GM19455 (cell line): ENCODE measurements around the gene PIGBOS1.
"Not testable (repeated sequence)": the region's sequence is repeated elsewhere in the genome, so short reads cannot be mapped to it uniquely, and the experiment has no call there.

Experiments
- ATAC-seq: cut with Tn5 transposase; IDR thresholded peaks from one replicate; pipeline ENCODE4 v1.9.1; 2021; ENCODE audit not compliant: unreplicated experiment

Gene PIGBOS1

GRCh38 chr15:55318588-55319494 lies at the start of gene PIGBOS1, which contains the start of gene PIGB:
PIGBOS1 (minus strand) TSS chr15:55319123; CDS start chr15:55317792, 1,331 bp downstream.
PIGB (plus strand) TSS chr15:55319222; CDS start chr15:55319251, 29 bp downstream.
- ATAC-seq: peak; percentile 89

GRCh38 chr15:55366981-55367380 lies 48.1 kb upstream of the PIGBOS1 start:
- ATAC-seq: no peak

- no peak for ATAC-seq
These were observed 43.7 kb upstream of the PIGBOS1 start for GRCh38 chr15:55362641-55363040.

DNA sequence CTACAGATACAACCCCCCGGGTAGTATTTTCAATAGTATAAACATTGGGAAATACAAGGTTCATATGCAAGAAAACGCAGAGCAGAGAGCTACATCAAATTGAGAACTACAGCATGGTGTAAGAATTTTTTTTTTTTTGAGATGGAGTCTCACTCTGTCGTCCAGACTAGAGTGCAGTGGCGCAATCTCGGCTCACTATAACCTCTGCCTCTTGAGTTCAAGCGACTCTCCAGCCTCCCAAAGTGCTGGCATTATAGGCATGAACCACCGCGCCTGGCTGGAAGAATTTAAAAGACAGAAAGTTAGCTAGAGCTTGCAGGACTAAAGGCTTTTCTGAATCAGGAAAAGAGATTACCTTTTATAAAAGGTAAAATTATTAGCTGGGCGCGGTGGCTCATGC lies 42.1 kb upstream of the PIGBOS1 start:
- ATAC-seq: no peak

DNA sequence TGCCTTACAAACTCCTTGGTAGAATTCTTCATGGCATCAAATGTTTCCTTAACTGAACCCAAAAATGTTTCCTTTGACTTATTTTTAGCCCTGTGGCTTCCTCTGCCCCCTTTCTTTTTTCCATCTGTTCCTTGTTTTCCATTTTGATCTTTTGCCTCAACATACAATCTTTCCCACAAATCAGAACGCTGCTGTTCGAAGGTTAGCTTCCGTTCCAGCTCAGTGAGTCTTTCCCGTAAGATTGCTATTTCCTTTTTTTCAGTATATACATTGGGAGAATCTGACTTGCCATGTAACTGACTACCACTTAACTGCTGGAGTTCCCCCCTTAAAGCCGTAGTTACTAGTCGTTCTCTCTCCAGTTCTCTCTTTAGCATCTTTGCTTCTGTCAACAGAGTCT lies 41.3 kb upstream of the PIGBOS1 start:
- ATAC-seq: no peak

- ATAC-seq: no peak
These were observed 39.5 kb upstream of the PIGBOS1 start for GRCh38 chr15:55358471-55358870.

- no peak for ATAC-seq
These were observed 38.9 kb upstream of the PIGBOS1 start for GRCh38 chr15:55357774-55358173.

DNA sequence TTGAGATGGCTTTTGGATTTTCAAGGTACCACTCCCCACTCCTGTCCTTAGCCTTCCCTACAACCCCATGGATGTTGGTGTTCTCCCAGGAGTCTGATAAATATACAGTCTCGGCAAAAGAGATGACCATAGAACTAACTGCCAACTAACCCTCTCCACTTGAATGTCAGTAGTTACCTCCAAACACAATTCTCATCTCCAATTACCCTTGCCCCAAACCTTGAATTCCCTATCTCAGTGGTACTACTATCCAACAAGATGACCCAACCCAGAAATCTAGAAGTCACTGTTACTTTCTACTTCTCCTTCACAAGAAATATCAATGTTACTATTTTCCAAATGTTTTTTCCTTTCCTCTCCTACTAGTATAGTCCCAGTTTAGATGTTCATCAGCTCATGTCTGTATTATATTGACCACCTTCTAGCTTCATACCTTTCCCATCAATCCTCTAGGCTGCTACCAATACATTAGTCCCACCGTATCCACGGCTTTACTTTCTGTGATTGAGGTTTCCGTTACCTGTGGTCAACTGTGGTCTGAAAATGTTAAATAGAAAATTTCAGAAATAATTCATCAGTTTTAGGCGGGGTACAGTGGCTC lies 38.2 kb upstream of the PIGBOS1 start:
- ATAC-seq: no peak

DNA sequence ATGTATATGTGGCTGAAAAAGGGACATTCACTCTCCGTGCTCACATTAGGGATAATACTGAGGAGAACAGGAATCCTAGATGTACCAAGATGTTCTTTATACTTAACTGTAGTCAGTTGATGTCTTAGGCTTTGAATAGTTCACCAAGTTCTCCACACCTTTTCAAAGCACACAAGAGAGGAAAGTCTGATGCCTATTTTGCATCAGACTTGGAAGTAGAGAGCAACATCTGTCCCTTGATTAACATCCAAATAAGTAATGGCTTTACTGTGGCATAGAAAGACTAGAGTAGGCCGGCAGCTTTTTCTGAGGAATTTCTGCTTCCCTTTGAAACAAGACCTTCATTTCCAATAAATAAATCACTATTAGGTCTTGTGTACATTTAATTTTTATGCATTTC lies 34.1 kb upstream of the PIGBOS1 start:
- ATAC-seq: no peak

GRCh38 chr15:55349282-55349681 lies 30.4 kb upstream of the PIGBOS1 start:
- no peak for ATAC-seq

DNA sequence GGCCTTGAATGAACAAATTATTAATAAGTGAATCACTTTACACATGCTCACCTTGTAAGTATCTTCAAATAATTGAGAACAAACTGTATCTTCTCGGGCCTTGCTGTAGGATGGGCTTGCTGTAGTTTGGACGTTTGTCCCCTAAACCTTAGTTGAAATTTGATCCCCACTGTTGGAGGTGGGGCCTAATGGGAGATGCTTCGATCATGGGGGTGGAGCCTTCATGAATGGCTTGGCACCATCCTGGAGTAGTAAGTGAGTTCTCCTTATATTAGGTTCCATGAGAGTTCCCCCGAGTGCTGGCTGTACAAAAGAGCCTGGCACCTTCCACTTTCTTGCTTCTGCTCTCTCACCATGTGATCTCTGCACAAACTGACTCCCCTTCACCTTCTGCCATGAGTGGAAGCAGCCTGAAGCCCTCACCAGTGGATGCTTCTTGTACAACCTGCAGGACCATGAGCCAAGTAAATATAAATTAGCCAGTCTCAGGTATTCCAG lies 29.4 kb upstream of the PIGBOS1 start:
- ATAC-seq: no peak

DNA sequence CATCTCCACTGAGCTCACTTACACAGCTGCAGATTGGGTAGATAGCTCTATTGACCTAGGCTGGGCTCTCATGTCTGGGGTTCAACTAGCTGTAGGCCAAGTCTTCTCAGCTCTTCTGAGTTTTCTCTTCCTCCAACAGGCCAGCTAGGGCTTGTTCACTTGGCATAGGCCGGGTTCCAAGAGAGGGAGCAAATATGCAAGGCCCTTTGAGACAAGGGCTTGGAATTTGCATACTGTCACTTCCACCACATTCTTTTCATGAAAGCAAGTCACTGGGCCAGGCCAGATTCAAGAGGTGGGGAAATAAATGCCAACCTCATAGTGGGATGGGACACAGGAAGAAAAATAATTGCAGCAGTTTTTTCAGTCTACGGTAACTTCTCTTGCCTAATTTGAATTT lies 25.3 kb upstream of the PIGBOS1 start:
- no peak for ATAC-seq

- no peak for ATAC-seq
These were observed 24.2 kb upstream of the PIGBOS1 start for GRCh38 chr15:55343168-55343567.

GRCh38 chr15:55337160-55337559 lies 18.2 kb upstream of the PIGBOS1 start:
- ATAC-seq: no peak

DNA sequence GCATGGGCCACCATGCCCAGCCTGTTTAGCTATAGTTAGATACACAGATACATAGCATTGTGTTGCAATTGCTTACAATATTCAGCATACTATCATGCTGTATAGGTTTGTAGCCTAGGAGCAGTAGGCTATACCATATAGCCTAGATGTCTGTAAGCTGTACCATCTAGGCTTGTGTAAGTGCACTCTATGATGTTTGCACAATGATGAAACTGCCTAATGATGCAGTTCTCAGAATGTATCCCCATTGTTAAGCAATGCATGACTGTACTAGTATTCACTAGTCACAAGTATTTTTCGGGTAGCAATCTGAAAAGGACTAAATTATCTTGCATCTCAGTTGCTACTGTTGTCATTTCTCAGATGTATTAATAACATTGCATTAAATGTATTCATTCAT lies 16.1 kb upstream of the PIGBOS1 start:
- ATAC-seq: no peak

DNA sequence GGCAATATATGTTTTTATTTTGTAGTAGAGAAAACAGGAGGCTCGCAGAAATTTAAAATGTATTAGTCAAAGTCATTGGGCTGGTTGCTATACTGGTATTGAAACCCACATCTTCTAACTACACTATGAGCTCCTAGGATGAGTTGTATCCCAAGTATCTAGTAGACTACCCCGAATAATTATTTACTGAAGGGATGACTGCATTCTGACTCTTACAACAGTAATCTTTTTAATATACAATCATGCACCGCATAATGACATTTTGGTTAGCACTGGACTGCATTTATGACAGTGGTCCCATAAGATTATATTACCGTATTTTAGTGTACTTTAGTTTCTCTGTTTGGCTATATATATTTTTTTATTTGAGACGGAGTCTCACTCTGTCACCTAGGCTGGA lies 15.4 kb upstream of the PIGBOS1 start:
- no peak for ATAC-seq

DNA sequence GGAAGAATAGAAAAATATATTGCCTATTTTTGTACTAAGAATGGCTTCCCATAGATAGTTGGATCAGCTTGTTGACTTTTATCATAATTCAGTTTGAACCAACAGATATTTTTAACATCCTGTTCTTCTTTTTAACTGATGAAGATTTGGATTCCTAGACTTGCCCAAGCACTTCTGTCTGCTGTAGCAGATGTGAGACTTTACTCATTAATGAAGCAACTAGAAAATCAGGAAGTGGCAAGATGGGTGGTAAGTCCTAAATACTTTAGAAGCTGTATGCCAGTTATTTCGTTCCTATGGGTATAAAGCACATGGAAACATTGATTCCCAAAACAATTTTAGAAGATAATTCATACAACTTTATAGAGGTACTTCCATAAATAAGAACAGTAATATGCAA lies 8.5 kb upstream of the PIGBOS1 start:
- ATAC-seq: no peak

GRCh38 chr15:55322467-55322866 lies 3.5 kb upstream of the PIGBOS1 start:
- no peak for ATAC-seq

DNA sequence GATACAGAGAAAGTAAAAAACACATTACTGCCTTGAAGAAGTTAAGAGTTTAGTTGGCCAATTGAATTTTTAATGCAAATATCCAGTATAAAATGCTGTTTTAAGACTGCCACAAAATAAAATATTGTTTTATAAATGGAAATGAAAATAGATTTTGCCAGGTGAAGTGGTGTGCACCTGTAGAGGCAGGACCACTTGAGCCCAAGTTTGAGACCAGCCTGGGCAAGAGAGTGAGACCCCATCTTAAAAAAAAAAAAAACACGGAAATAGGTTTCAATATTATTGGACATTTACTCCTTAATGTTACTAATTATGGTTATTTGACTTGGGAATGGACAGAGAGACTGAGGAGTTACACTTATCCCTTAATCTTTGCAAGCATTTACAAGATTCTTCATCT lies 2.0 kb upstream of the PIGBOS1 start:
- ATAC-seq: no peak

DNA sequence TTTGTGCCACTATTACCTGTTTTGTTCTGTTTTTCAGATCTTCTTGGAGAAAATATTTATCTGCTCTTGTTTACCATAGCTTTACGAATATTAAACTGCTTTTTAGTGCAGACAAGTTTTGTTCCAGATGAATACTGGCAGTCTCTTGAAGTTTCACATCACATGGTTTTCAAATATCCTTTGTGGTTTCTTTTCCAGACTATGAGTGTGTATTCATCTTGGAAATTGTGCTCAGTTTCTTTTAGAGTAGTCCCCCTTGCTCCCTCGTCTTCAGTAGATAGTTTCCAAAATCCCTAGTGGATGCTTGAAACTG lies 1.3 kb upstream of the PIGBOS1 start:
- no peak for ATAC-seq

GRCh38 chr15:55319537-55320237 lies 764 bp upstream of the PIGBOS1 start:
- peak; percentile 47 for ATAC-seq

- not testable (repeated sequence) for ATAC-seq
These were observed 16.1 kb downstream of the PIGBOS1 start for GRCh38 chr15:55302801-55303200.
